HepG2 (cell line): ENCODE results near the gene LRPPRC.

Source experiments
- FOSL1 ChIP-seq: sonication (generic); formaldehyde crosslinking; IDR thresholded peaks from 2 replicates; pipeline ENCODE4 v1.9.0; 2021; ENCODE audit warnings: missing genetic modification reagents, borderline replicate concordance
- JUNB ChIP-seq: sonication (generic); formaldehyde crosslinking; IDR thresholded peaks from 2 replicates; pipeline ENCODE4 v1.8.0; 2022; ENCODE audit warnings: missing genetic modification reagents, mild to moderate bottlenecking, borderline replicate concordance
- STAT5B ChIP-seq: sonication (generic); formaldehyde crosslinking; IDR thresholded peaks from 2 replicates; pipeline ENCODE4 v1.4.0; 2020; ENCODE audit warnings: missing genetic modification reagents
- YY1 ChIP-seq: IDR thresholded peaks from 2 replicates; pipeline ENCODE4 v1.6.1; 2011; ENCODE audit warnings: low read length, low read depth, moderate library complexity, mild to moderate bottlenecking; ENCODE audit not compliant: insufficient read depth, insufficient replicate concordance
- ZNF570 ChIP-seq: sonication (generic); formaldehyde crosslinking; IDR thresholded peaks from 2 replicates; pipeline ENCODE4 v1.4.0; 2020; ENCODE audit warnings: mild to moderate bottlenecking, missing genetic modification reagents, borderline replicate concordance
- ZNF879 ChIP-seq: sonication (generic); formaldehyde crosslinking; IDR thresholded peaks from 2 replicates; pipeline ENCODE4 v1.8.1; 2023; ENCODE audit warnings: missing genetic modification reagents
- TF ChIP-seq, protein P1 (sequence below): sonication (generic); formaldehyde crosslinking; IDR thresholded peaks from 2 replicates; pipeline ENCODE4 v1.5.0; 2020; ENCODE audit warnings: mild to moderate bottlenecking, missing genetic modification reagents, moderate library complexity
- TF ChIP-seq, protein P2 (sequence below): sonication (generic); formaldehyde crosslinking; IDR thresholded peaks from 2 replicates; pipeline ENCODE4 v1.4.0; 2020; ENCODE audit warnings: missing genetic modification reagents, mild to moderate bottlenecking, borderline replicate concordance

DNA sequence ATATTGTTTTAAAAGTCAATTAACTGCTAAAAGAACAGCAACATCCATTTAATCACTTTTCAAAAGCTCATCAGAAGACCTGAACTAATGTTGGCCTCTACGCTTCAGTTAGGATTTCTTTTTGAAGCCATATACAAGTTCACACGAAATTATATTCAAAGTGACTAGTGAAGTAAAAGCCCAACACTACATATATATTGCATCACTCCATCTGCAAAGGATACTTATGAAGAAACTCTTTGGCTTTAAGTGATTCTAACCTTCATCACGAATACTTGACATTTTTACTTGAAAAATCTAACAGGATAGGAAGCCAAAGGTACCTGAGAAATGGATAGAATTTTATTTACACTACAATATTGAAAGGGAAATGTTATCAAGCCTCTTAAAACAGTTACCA is 50.4 kb downstream of the LRPPRC start:
- TF ChIP-seq ZNF879 (no peak), STAT5B (CRISPR knock-in tag) (no peak), JUNB (CRISPR knock-in tag) (no peak), YY1 (no peak), FOSL1 (CRISPR knock-in tag) (no peak), ZNF570 (CRISPR knock-in tag) (no peak)
- TF ChIP-seq, protein P1, sequence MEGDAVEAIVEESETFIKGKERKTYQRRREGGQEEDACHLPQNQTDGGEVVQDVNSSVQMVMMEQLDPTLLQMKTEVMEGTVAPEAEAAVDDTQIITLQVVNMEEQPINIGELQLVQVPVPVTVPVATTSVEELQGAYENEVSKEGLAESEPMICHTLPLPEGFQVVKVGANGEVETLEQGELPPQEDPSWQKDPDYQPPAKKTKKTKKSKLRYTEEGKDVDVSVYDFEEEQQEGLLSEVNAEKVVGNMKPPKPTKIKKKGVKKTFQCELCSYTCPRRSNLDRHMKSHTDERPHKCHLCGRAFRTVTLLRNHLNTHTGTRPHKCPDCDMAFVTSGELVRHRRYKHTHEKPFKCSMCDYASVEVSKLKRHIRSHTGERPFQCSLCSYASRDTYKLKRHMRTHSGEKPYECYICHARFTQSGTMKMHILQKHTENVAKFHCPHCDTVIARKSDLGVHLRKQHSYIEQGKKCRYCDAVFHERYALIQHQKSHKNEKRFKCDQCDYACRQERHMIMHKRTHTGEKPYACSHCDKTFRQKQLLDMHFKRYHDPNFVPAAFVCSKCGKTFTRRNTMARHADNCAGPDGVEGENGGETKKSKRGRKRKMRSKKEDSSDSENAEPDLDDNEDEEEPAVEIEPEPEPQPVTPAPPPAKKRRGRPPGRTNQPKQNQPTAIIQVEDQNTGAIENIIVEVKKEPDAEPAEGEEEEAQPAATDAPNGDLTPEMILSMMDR (CRISPR knock-in tag) = no peak
- TF ChIP-seq, protein P2, sequence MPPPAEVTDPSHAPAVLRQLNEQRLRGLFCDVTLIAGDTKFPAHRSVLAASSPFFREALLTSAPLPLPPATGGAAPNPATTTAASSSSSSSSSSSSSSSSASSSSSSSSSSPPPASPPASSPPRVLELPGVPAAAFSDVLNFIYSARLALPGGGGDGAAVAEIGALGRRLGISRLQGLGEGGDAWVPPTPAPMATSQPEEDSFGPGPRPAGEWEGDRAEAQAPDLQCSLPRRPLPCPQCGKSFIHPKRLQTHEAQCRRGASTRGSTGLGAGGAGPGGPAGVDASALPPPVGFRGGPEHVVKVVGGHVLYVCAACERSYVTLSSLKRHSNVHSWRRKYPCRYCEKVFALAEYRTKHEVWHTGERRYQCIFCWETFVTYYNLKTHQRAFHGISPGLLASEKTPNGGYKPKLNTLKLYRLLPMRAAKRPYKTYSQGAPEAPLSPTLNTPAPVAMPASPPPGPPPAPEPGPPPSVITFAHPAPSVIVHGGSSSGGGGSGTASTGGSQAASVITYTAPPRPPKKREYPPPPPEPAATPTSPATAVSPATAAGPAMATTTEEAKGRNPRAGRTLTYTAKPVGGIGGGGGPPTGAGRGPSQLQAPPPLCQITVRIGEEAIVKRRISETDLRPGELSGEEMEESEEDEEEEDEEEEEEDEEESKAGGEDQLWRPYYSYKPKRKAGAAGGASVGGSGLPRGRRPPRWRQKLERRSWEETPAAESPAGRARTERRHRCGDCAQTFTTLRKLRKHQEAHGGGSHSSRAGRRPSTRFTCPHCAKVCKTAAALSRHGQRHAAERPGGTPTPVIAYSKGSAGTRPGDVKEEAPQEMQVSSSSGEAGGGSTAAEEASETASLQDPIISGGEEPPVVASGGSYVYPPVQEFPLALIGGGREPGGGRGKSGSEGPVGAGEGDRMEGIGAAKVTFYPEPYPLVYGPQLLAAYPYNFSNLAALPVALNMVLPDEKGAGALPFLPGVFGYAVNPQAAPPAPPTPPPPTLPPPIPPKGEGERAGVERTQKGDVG = no peak
